ENCODE results near the gene SLMAP. TPM values are rescaled to one million over a fixed set of nuclear protein-coding genes. Genes with fewer than 3 reads are reported as not detected.

SLMAP gene
- total and polyA plus RNA-seq, 2 of the 4 experiments (the other 2 are of a cell fraction): 15.5 to 26.5 TPM

DNA sequence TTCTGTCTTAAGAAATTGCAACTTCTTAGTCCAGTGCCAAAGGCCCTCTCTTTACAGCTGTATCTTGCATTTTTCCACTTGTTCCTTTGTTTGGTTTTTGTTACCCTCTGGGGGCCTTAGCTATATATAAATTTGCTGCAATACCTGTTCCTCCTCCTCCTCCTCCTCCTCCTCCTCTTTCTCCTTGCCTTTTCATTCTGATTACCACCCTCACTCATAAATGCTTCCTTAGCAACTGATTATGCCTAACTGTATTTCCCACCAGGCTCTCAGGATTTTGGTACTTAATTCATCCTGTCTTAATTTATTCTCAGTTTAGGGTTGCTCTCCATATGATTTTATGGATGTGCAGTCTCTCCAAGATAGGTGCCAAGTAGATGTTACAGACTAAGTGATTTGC, 65.7 kb downstream of the SLMAP start:
- H4K8ac ChIP-seq (ENCODE audit: low read depth in 2 of 2, low read length in 2 of 2): no peak overlapping the region
- POLR2A ChIA-PET (ENCODE audit: unreplicated experiment): interaction anchor here (0.6 kb wide), 1 partner anchor 9 kb away, joined by 4 read pairs; no protein-coding TSS in a partner anchor
- no peak overlapping the region for H2BK120ac ChIP-seq (ENCODE audit: low read depth, low read length)
- H2BK20ac ChIP-seq (ENCODE audit: low read depth, low read length): no peak overlapping the region
- H3K9me3 ChIP-seq (ENCODE audit: control insufficient read depth, insufficient read depth, low read length): no peaks in the 10 kb centered on the region
- no peak for TF ChIP-seq CHD1 (IDR thresholded peaks at IDR 0.05; ENCODE audit: low read depth, low read length)
- no peak for TF ChIP-seq MAFK (IDR thresholded peaks at IDR 0.05; ENCODE audit: low read depth, low read length)
- TF ChIP-seq BHLHE40 (IDR thresholded peaks at IDR 0.05; ENCODE audit: low read depth, low read length): no peak
- TF ChIP-seq RAD21 (IDR thresholded peaks at IDR 0.05; ENCODE audit: low read length): no peak
- no peak for TF ChIP-seq MAZ (IDR thresholded peaks at IDR 0.05; ENCODE audit: borderline replicate concordance, low read depth, low read length)
- TF ChIP-seq RFX5 (IDR thresholded peaks at IDR 0.05; ENCODE audit: low read depth, low read length): no peak
- TF ChIP-seq, protein P1, sequence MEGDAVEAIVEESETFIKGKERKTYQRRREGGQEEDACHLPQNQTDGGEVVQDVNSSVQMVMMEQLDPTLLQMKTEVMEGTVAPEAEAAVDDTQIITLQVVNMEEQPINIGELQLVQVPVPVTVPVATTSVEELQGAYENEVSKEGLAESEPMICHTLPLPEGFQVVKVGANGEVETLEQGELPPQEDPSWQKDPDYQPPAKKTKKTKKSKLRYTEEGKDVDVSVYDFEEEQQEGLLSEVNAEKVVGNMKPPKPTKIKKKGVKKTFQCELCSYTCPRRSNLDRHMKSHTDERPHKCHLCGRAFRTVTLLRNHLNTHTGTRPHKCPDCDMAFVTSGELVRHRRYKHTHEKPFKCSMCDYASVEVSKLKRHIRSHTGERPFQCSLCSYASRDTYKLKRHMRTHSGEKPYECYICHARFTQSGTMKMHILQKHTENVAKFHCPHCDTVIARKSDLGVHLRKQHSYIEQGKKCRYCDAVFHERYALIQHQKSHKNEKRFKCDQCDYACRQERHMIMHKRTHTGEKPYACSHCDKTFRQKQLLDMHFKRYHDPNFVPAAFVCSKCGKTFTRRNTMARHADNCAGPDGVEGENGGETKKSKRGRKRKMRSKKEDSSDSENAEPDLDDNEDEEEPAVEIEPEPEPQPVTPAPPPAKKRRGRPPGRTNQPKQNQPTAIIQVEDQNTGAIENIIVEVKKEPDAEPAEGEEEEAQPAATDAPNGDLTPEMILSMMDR (conservative IDR thresholded peaks at IDR 0.05; ENCODE audit: low read depth, low read length): no peak
- TF ChIP-seq, protein P2, sequence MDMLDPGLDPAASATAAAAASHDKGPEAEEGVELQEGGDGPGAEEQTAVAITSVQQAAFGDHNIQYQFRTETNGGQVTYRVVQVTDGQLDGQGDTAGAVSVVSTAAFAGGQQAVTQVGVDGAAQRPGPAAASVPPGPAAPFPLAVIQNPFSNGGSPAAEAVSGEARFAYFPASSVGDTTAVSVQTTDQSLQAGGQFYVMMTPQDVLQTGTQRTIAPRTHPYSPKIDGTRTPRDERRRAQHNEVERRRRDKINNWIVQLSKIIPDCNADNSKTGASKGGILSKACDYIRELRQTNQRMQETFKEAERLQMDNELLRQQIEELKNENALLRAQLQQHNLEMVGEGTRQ (IDR thresholded peaks at IDR 0.05; ENCODE audit: low read depth, low read length): no peak
- no peak for TF ChIP-seq FOS (IDR thresholded peaks at IDR 0.05; ENCODE audit: low read depth, low read length)
- no peak for TF ChIP-seq NFE2L2 (IDR thresholded peaks at IDR 0.05; ENCODE audit: low read depth, low read length)
- TF ChIP-seq MXI1 (IDR thresholded peaks at IDR 0.05; ENCODE audit: borderline replicate concordance, low read depth, low read length): no peak
- TF ChIP-seq SMC3 (IDR thresholded peaks at IDR 0.05; ENCODE audit: low read depth, low read length): no peak
- no peak for TF ChIP-seq CEBPB (IDR thresholded peaks at IDR 0.05; ENCODE audit: low read depth, low read length)
- TF ChIP-seq POLR2A (IDR thresholded peaks at IDR 0.05; ENCODE audit: low read depth, low read length): no peak
- TF ChIP-seq, protein P3, sequence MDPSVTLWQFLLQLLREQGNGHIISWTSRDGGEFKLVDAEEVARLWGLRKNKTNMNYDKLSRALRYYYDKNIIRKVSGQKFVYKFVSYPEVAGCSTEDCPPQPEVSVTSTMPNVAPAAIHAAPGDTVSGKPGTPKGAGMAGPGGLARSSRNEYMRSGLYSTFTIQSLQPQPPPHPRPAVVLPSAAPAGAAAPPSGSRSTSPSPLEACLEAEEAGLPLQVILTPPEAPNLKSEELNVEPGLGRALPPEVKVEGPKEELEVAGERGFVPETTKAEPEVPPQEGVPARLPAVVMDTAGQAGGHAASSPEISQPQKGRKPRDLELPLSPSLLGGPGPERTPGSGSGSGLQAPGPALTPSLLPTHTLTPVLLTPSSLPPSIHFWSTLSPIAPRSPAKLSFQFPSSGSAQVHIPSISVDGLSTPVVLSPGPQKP (IDR thresholded peaks at IDR 0.05; ENCODE audit: borderline replicate concordance, low read depth, low read length): no peak
- TF ChIP-seq RCOR1 (IDR thresholded peaks at IDR 0.05; ENCODE audit: insufficient replicate concordance, low read length): no peak
- CTCF ChIA-PET: no interaction called here
- intact Hi-C loops (cut with micrococcal nuclease) (no loop called here), in situ Hi-C loops (cut with MboI; ENCODE audit: low sequenced_read_pairs) (no loop called here), dilution Hi-C loops (cut with HindIII; ENCODE audit: low sequenced_read_pairs, unreplicated experiment) (no loop called here)
- H3K4me3 ChIP-seq (ENCODE audit: insufficient read depth, low read depth, low read length): no peak overlapping the region
- H2BK5ac ChIP-seq (ENCODE audit: low read depth, low read length, poor library complexity, severe bottlenecking): no peak overlapping the region
- peaks cover 8% of the 10 kb centered on the region; the same call in 1 of the 2 replicates for H3K9me1 ChIP-seq (ENCODE audit: insufficient read depth, low read length)
- no peak for DNase-seq
- no peak overlapping the region for H3K4me2 ChIP-seq (ENCODE audit: low read depth, low read length)
- H2BK15ac ChIP-seq (ENCODE audit: low read depth, low read length): no peak overlapping the region
- H3K27ac ChIP-seq (ENCODE audit: insufficient read depth, low read length): no peak overlapping the region
- no peak overlapping the region for H3K14ac ChIP-seq (replicated peaks; ENCODE audit: low read depth, low read length)
- no peak overlapping the region for H3K4ac ChIP-seq (ENCODE audit: low read depth, low read length)
- BruUV-seq (replicated peaks): no TSS peak
- no peaks in the 10 kb centered on the region for H3K36me3 ChIP-seq (ENCODE audit: control insufficient read depth, insufficient read depth, low read length)
- ATAC-seq (ENCODE audit: low read depth): no peak
- H4K20me1 ChIP-seq (ENCODE audit: insufficient read depth, low read length): peaks cover 26% of the 10 kb centered on the region
- no peak overlapping the region for H3K56ac ChIP-seq (ENCODE audit: extremely low read depth, insufficient read depth, low read length)
- H2AK5ac ChIP-seq (ENCODE audit: low read depth, low read length): no peak overlapping the region
- no peak overlapping the region for H3K23ac ChIP-seq (ENCODE audit: low read depth, low read length)
- H4K5ac ChIP-seq (ENCODE audit: low read depth, low read length): no peak overlapping the region
- peaks cover 30 to 40% of the 10 kb centered on the region in 2 experiments for H3K79me1 ChIP-seq (ENCODE audit: low read depth in 1 of 2, low read length in 2 of 2)
- no peak overlapping the region for H2AK9ac ChIP-seq (replicated peaks; ENCODE audit: low read depth, low read length, poor library complexity)
- H3K18ac ChIP-seq (ENCODE audit: low read depth, low read length): no peak overlapping the region
- no peak overlapping the region for H3K9ac ChIP-seq (ENCODE audit: low read depth, low read length)
- no peak overlapping the region for H4K91ac ChIP-seq (ENCODE audit: insufficient read depth, low read depth, low read length)
- H3K27me3 ChIP-seq (ENCODE audit: control insufficient read depth, insufficient read depth, low read length): no peaks in the 10 kb centered on the region
- no peak overlapping the region for H2AFZ ChIP-seq (replicated peaks; ENCODE audit: low read length, poor library complexity)
- peaks cover 6% of the 10 kb centered on the region for H3K4me1 ChIP-seq (ENCODE audit: control insufficient read depth, insufficient read depth, low read length)
